Stimulated activated CD8-positive, alpha-beta memory T cell treated with anti-CD3 and anti-CD28 coated beads, Interleukin-7, amount 100 ng/mL, for 24 hours (primary cell): ENCODE results near the gene DUS1L.

Experiments used
- DNase-seq: peaks from one replicate; pipeline ENCODE4 v3.0.0-alpha.2; 2020; ENCODE audit warnings: low read depth

The DUS1L gene

DNA sequence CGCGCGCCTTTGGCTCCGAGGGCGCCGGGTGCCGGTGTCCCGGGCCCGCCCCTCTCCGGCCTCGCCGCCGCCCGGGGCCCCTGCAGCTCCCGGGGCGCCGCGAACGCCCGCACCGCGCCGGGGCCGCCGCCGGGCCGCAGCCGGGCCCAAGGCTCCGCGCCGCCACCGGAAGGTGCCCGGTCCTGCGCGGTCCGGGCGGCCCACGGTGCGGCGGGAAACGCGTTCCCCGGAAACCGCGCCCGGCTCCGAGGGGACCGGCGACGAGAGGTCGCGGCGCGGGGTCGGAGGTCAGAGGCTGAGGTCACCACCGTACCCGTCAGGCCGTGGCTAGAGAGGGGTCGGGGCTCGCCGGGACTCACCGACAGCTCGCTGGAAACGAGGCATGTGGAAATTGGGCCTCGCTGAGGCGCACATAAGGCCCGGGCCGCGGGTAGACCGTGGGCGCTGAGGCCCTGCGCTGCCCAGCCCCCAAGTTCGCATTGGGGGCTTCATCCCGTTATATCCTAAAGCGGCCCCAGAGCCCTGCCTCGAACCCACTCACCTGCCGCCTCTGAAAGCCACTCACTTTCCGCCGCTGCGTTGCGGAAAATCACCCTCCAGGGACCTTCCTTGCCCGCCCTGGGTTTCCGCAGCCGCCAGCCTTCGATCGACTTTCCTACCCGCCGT is at the start of gene DUS1L:
TSS of gene DUS1L (minus strand) at position 167 of the 666 bp plus-strand sequence. CDS start 745 bp downstream, outside the sequence.
- peak; percentile 30 for DNase-seq

- DNase-seq, result no peak
Measured at GRCh38 chr17:82114872-82115271, 49.3 kb upstream of the DUS1L start.

DNA sequence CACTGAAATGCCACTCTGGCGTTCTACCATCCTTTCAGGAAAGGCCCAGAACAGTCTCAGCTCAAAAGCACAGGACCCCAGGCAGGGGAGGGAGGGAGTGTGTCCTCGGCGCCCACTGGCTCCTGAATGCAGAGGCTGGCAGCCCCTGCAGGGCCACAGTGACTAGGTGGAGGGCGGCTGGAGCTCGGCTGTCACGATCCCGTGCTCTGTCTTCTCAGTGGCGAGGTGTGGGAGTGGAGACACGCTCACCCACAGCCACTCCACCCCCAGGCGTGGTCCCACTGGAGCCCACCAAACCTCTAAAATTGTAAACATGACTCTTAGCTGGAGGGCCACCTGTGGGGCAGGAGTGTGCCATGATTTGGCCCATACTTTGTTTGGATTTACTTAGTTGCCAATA is 48.8 kb upstream of the DUS1L start:
- DNase-seq, result no peak

DNA sequence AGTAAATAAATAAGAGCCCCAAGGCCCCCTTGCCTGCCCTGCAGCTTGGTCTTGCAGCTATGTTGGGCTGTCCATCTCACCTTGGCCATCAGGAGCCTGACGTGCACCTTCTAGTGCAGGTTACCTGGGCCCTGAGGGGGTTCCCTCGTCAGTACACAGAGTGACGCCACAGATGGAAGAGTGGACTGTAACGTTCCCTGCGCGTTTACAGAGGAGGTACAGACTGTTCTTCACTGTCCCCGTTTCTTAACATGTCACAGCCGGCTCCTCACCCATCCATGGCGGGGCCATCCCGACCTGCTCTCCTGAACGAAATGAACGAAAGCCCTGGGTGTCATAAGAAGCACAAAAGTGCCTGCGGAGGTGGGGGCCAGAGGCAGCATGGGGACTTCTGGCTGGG is 48.3 kb upstream of the DUS1L start:
- DNase-seq, result no peak

DNA sequence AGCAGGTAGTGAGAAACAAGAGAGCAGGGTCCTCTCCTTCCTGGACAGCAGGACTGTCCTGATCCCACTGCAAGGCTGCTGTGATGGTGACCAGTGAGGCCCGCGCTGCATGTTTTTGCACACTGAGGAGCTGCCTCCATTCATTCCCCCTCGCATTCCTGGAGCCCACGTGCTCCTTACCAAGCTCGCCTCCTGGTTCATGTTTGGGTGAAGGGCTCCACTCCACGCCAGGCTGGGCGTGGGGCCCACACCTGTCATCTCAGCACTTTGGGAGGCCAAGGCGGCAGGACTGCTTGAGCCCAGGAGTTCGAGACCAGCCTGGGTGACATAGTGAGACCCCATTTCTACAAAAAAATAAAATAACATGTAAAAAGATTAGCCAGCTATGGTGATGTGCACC is 47.8 kb upstream of the DUS1L start:
- DNase-seq, result no peak

- no peak for DNase-seq
Measured at GRCh38 chr17:82112914-82113311, 47.3 kb upstream of the DUS1L start.

DNA sequence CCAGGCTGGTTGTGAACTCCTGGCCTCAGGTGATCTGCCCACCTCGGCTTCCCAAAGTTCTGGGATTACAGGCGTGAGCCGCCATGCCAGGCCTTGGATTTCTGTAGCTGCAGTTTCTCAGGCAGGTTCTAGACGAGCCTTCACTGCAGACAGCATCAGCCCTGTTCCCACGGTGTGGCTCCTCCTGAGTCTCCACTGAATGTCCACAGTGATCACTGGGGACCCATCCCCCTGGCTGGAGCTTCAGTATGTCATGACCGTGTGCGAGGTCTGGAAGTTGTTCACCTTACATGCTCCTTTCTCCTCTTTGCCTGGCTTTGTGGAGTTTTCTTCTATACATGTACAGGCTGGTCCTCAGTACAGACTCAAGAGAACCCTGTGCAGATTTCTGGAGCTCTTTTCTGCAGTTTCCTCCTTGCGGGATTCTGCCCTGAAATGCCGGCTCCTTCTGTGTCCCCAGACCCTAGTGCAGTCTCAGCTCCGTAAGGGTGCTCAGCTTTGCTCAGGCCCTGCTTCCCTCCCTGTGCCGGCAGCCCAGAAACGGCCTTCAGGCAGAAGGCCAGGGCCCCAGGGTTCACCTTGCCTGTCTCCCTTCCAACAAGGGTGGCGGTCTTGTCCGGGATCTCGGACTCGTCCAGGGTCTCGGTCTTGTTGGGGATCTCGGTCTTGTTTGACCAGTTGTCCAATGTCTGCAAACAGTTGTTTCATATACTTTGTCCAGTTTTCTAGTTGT is 46.7 kb upstream of the DUS1L start:
- no peak for DNase-seq

DNA sequence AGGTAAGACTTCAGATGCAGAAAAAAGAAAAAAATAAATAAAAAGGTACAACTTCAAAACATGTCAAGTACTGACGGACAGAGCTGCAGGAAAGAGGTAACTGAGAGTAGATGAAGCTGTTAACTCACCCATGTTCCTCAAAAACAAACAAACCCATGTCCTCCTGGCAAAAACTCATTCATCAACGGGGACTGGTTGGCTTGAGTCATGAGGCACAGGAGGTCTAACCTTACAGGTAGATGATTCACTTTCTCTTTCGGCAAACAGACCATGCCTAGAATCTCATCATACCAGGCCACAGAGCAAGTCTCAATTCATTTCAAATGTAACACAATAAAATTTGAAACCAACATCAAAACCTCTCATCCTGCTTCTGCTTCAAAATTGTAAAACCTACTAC is 44.7 kb upstream of the DUS1L start:
- DNase-seq, result no peak

DNA sequence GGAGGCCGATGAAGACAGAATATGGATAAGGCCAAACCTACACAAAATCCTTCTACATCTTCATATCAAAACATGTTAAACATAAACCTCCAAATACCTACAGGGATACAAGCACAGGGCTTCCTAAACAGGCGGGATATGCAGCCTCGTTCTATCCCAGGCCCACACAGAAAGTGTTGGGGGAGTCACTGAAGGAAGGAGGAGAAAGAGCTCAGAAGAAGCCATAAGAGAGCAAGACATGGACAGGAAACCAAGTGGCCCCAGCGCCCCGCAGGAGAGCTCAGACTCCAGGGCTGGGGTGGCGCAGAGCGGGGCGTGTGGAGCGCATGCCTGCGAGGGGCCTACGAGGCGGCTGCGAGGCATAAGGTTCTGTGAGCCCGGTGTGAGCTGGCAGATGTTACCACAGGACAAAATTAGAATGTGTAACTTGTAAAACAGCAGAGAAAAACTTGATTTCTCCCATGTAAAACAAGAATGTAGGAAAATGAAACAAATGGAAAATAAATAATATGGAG is 43.4 kb upstream of the DUS1L start:
- DNase-seq, result no peak

DNA sequence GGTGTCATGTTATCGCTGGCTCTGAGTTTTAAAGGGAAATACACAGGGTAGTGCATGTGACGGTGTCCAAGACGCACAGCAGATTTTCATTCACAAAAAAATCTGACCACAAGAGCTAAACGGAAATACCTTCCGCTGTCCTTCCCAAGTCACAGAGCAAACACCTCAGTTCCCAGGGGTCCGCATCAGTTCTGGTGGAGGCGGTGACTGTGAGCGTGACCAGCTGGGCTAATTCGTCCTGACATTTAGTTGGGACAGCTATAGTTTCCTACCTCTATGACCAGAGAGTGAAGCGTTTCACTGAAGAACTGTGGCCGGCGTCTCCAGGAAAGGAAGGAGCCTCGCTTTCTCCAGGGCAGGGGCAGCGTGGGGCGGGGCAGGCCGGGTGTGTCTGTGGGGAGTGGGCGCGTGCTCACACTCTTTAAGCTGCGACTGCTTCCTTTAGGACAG is 42.9 kb upstream of the DUS1L start:
- DNase-seq, result no peak

DNA sequence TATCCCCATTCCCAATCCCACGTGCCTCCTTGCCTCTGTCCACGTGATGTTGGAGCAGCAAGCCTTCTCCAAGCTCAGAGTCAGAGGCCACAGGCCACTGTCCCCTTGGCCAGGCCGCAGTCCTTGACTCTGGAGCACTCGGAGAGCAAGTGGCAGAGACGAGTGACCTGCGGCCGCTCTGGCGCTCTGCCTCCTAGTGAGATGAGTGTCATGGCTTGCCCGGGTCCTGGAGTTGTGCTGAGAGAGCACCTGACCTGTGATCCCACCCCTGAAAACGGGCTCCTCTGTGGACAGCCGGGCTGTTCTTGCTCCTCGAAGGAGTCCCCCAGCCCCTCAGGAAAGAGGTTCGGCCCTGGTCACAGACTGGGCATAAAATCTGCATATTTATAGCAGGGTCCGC is 42.4 kb upstream of the DUS1L start:
- no peak for DNase-seq

DNA sequence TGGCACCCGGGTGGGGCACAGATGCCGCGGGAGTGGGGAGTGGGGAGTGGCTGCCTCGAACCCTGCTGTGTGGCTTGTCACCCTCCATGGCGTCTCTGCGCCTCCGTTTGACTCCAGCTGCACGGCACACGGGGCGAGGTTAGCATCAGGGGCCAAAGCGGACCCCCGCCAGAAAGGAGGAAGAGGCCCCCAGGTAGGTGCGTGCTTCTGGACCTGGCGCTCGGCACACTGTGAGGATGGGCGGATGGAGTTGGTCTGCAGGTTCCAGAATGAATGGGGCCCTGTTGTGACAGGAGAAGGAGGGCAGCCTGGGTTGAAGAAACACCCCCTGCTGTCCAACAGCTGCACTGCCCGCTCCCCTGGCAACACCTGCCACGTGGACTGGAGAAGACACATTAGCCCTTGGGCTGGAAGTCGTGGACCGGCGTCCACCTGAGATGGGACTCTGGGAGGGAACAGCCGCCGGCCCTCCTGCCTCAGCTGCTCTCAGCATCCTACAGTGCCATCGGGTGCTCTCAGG is 41.8 kb upstream of the DUS1L start:
- DNase-seq, result no peak

GRCh38 chr17:82106688-82107305 is 41.2 kb upstream of the DUS1L start:
- DNase-seq, result no peak

DNA sequence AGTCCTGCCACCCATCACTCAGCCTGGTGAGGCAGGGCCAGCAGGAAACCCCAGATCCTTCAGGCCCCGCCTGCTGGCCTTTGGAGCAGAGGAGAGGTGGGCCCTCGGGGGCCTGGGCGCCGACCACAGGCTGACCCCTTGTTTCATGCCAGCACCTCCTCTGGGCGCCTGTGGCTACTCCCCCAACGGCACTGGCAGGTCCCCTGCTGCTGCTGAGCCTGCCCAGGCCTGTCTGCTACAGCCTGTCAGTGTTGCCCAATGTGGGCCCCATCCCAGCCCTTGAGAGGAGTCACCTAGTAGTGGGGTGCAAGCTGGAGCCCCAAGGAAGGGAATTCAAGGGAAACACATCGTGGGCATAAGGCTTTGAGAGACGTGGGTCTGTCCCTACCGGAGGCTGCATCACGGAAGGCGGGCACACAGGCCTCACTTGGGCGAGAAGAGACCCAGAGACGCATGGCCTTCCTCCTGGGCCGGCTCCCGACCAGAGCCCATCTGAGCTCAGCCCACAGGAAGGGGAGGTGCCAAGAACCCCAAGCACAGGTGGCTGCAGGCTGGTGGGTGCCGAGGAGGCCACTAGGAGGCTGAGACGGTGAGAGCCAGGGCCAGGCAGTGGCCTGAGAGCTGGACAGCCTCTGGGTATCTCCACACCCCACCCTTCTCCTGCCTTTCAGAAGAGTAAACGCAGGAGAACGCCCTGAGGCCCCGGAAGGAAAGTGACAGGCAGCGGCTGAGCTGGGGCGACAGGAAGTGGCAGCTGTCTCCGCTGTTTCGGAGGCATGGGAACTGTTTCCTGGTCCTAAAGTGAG is 40.5 kb upstream of the DUS1L start:
- DNase-seq, result no peak

DNA sequence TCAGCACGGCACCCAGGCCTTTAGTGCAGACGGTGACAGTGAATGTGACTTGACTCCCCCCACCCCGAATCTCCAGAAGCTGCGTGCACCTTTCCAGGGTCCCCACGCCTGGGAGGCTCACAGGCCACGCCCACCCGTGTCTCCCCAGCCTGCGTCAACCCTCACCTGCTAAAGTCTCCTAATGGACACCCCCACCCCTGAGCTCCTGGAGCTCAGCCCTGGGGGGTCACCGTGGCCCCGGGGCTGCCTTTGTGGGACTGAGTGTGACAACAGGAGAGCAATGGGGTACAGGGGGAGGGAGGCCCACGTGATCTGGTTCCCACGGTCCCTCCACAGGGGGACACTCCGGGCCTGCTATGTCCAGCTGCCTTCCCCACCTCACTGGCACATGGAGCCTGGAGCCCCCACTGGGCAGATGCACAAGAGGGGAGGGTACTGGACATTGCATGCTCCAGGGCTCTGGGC is 39.8 kb upstream of the DUS1L start:
- no peak for DNase-seq

GRCh38 chr17:82104797-82105416 is 39.3 kb upstream of the DUS1L start:
- no peak for DNase-seq

DNA sequence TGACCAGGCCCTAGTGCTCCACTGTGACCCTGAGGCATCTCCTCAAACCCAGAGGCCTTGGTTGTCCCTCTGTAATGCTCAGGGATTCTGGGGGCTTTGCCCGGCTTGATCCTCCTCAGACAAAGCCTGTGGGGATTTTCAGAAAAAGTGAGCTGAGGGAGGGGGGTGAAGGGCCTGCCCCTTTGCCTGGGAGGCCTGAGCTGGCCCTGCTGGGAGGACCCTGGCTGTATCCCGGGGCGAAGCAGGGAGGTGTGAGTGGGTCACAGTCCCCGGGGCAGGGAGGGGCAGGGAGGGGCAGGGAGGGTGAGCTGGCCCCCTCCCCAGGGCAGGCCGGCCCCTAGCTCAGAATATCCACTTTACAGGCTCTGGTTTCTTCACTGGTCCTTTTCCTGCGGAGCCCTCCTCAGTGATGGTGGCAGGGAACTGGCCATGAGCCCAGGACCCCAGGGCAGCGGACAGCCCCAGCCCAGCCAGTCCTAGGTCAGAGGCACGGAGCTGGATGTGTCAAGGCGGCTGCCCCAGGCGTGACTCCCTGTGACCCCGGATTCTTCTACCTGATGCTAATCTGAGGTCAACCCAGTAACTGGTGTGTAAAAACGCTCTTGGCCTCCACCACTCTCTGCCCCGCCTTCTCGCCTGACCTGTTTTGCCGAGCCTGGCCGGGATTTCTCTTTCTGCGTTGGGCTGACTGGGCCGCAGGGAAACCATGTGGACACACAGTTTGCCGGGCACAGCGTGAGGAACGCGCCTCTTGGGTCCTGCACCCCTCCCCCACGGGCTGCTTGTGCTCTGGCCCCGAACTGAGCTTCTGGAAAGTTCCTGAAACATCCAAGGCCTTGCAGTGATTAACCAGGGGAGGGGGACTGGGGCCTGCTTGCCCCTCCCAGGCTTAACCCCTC is 38.2 kb upstream of the DUS1L start:
- no peak for DNase-seq

DNA sequence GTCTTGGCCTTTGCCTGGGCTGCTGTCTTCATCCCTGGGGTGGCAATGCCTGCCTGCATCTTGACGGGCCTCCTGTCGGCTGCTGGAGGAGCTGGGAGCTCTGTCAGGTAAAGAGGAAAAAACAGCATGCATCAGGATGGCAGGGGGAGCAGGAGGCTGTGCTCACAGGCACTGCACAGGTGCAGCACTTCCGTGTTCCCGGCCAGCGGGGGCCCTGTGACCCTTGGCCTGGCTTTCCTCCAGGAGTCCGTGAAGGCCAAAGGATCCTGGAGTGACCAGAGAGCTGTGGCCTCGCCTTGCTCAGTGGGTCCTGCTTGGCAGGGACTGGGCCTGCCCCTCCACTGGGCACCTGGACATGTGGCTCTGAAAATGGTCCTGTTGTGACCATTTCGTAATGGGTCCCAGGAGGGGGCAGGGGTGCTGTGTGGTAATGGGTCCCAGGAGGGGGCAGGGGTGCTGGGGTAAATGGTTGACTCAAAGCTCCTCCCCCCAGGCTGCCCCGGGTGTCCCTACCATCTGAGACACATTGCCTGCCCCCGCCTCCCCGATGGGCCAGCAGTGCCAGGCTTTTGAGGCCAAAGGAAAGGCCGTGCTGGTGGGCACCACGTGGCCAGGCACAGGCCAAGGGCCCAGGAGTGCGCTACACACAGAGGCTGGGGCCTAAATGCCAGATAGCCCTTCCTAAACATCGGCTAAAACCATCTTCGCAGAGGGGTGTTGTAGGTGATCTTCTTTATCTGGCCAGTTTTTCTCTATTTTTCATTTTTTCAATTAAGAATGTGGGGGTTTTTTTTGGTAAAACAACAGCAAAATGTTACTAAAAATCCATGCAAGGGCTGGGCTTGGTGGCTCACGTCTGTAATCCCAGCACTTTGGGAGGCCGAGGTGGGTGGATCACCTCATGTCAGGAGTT is 36.4 kb upstream of the DUS1L start:
- DNase-seq, result no peak

DNA sequence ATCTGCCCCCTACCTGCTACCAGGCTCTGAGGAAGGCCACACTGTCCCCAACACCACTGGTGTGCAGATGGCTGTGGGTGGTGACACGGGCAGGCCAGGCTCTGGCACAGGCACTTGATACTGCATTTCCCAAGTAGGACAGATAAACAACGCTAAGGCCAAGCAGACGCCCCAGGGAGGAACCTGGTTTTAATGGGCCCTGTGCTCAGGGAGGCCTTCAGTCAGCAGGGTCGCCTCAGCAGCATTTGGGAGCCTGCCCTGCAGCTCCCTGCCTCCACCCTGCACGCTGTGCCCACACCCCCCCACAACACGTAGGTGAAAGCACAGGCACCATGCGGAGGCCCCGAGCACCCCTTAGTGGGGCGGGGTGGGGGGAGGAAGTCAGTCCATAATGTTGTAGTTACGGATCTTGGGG is 35.7 kb upstream of the DUS1L start:
- no peak for DNase-seq
